Measurements from ENCODE around the gene CYP26B1. TPM values are rescaled to one million over a fixed set of nuclear protein-coding genes. Genes with fewer than 3 reads are reported as not detected.
A peak's percentile ranks its signal among the peaks of the same experiment; 100 is the strongest.

Gene CYP26B1
- total RNA-seq, 1 donor from 2014 or later, result 1,322 TPM

DNA sequence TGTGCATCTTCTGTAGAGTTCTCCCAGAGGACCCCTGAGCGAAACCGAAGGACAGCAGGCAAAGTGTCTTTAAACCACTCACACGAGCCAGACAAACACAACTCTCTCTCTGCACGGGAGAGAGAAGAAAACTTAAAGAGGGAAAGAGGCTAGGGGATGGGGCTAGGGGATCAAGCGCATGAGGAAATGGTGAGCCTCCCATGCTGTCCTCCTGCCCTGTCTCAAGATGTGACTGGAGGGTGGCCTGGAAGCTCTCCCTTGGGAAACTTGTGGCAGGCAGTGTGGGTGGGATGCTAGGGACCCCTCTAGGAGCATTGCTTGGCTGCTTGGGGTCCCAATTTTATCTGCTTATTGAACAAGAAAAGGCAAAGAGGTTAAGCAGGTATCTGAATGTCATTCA is 44.5 kb downstream of the CYP26B1 start:
- H3K4me1 Mint-ChIP-seq, result peaks cover 12% of the 10 kb centered on the region
- H3K36me3 Mint-ChIP-seq, result no peaks in the 10 kb centered on the region
- H3K4me3 Mint-ChIP-seq, result no peak overlapping the region
- no peaks in the 10 kb centered on the region for H3K9me3 Mint-ChIP-seq
- H3K27me3 Mint-ChIP-seq (ENCODE audit: low read depth), result no peaks in the 10 kb centered on the region
- no peak overlapping the region for H3K27ac Mint-ChIP-seq
- DNase-seq (ENCODE audit: low spot score in 2 of 2, unreplicated experiment in 2 of 2), result peak in 1 of 2 experiments; percentile 31
- TF ChIP-seq, protein P1, sequence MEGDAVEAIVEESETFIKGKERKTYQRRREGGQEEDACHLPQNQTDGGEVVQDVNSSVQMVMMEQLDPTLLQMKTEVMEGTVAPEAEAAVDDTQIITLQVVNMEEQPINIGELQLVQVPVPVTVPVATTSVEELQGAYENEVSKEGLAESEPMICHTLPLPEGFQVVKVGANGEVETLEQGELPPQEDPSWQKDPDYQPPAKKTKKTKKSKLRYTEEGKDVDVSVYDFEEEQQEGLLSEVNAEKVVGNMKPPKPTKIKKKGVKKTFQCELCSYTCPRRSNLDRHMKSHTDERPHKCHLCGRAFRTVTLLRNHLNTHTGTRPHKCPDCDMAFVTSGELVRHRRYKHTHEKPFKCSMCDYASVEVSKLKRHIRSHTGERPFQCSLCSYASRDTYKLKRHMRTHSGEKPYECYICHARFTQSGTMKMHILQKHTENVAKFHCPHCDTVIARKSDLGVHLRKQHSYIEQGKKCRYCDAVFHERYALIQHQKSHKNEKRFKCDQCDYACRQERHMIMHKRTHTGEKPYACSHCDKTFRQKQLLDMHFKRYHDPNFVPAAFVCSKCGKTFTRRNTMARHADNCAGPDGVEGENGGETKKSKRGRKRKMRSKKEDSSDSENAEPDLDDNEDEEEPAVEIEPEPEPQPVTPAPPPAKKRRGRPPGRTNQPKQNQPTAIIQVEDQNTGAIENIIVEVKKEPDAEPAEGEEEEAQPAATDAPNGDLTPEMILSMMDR (IDR thresholded peaks at IDR 0.05; ENCODE audit: unreplicated experiment), result no peak

DNA sequence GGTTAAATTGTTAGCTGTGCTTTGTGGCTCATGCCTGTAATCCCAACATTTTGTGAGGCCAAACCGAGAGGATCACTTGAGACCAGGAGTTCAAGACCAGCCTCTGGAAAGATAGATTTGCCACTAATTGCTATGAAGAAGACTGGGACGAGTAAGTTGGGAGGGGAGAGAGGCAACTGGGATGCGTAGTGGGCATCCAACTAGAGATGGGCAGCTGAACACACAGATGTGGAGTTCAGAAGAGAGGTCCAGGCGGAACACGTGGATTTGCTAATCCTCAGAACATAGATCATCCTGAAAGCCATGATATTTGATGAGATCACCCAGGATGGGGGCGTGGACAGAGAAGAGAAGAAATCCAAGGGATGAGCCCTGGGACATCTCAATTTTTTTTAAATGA is 48.7 kb downstream of the CYP26B1 start:
- Mint-ChIP-seq H3K4me3 (no peak overlapping the region), H3K27me3 (ENCODE audit: low read depth) (no peaks in the 10 kb centered on the region), H3K4me1 (peaks cover 11% of the 10 kb centered on the region), H3K36me3 (no peaks in the 10 kb centered on the region), H3K27ac (no peak overlapping the region), H3K9me3 (peaks cover 3% of the 10 kb centered on the region)
- DNase-seq (ENCODE audit: low spot score in 2 of 2, unreplicated experiment in 2 of 2), result no peak
- TF ChIP-seq, protein P1 (IDR thresholded peaks at IDR 0.05; ENCODE audit: unreplicated experiment), result no peak

DNA sequence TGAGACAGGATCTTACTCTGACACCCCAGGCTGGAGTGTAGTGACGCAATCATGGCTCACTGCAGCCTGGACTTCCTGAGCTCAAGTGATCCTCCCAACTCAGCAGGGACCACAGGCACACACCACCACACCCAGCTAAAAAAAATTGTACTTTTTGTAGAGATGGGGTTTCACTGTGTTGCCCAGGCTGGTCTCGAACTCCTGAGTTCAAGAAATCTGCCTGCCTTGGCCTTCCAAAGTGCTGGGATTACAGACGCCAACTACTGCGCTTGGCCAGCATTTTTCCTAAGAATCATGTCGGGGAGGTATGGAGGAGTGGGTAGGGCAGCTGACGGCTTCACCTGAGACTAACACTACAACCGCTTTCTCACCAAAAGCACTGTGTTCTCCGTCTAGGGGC is 50.4 kb downstream of the CYP26B1 start:
- H3K9me3 Mint-ChIP-seq, result peaks cover 3% of the 10 kb centered on the region

DNA sequence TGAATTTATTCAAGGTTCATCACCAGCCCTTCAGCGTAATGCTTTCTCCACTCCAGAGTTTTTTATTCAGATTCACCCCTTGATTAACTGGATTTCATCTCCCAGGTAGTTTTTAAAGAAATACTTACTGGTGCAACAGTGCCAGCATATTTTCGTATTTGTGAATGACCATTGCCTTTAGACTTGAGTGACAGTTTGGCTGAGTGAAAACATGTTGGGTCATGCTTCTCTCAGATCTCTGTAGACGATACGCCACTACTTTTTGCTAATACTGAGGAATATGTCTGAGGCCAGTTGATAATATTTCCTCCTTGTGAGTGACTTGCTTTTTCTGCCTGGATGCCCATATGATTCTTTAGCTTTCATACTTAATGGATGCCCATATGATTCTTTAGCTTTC is 51.5 kb downstream of the CYP26B1 start:
- no peaks in the 10 kb centered on the region for H3K27me3 Mint-ChIP-seq (ENCODE audit: low read depth)

More for the DNA sequence above, 50.4 kb downstream of the CYP26B1 start:
- Mint-ChIP-seq H3K4me3 (no peak overlapping the region), H3K27me3 (ENCODE audit: low read depth) (no peaks in the 10 kb centered on the region), H3K4me1 (no peaks in the 10 kb centered on the region), H3K36me3 (no peaks in the 10 kb centered on the region), H3K27ac (no peak overlapping the region)
- TF ChIP-seq, protein P1 (IDR thresholded peaks at IDR 0.05; ENCODE audit: unreplicated experiment), result no peak
- DNase-seq (ENCODE audit: low spot score in 2 of 2, unreplicated experiment in 2 of 2), result no peak

DNA sequence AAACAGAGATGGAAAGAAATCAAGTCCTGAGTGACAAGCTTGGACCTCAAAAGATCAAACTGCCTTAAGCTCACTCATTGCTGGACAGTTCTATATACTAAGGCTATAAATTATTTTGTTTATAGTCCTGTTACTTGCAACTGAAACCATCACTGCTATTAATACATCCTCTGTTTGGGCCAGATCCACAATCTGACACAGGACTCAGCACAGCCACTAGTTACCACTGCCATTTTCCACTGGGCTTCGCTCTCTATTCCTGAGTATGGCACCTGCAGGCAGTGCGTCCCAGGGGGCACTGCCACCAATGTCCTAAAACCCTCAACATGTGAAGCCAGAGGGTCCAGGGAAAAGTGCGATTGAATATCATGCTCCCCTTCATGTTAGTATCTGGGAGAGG is 52.3 kb downstream of the CYP26B1 start:
- Mint-ChIP-seq H3K27me3 (ENCODE audit: low read depth) (no peaks in the 10 kb centered on the region), H3K36me3 (no peaks in the 10 kb centered on the region), H3K4me1 (peaks cover 3% of the 10 kb centered on the region), H3K27ac (no peak overlapping the region), H3K9me3 (peaks cover 3% of the 10 kb centered on the region), H3K4me3 (no peak overlapping the region)
- no peak for DNase-seq (ENCODE audit: low spot score in 2 of 2, unreplicated experiment in 2 of 2)
- TF ChIP-seq, protein P1 (IDR thresholded peaks at IDR 0.05; ENCODE audit: unreplicated experiment), result no peak

More for the DNA sequence above, 51.5 kb downstream of the CYP26B1 start:
- H3K4me1 Mint-ChIP-seq, result peaks cover 3% of the 10 kb centered on the region
- DNase-seq (ENCODE audit: low spot score in 2 of 2, unreplicated experiment in 2 of 2), result no peak
- TF ChIP-seq, protein P1 (IDR thresholded peaks at IDR 0.05; ENCODE audit: unreplicated experiment), result no peak
- H3K27ac Mint-ChIP-seq, result no peak overlapping the region
- H3K9me3 Mint-ChIP-seq, result peaks cover 3% of the 10 kb centered on the region
- no peak overlapping the region for H3K4me3 Mint-ChIP-seq
- no peaks in the 10 kb centered on the region for H3K36me3 Mint-ChIP-seq

DNA sequence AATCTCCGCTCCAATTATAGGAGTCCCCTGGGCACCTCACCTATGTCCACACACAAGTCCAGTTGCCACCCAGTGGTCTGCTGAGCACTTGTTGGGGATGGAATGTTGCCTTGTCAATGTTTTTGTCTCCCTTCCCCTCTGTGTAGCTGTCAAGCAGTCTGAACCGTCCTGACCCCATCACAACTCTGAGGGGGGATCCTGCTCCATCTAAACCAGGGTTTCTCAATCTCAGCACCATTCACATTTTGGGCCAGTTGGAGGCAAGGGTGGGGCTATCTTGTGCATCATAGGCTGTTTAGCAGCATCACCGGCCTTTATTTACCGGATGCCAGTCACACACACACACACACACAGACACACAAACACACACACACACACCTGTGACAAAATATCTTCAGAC is 53.0 kb downstream of the CYP26B1 start:
- Mint-ChIP-seq H3K36me3 (no peaks in the 10 kb centered on the region), H3K9me3 (peaks cover 3% of the 10 kb centered on the region), H3K4me3 (no peak overlapping the region), H3K27me3 (ENCODE audit: low read depth) (no peaks in the 10 kb centered on the region), H3K27ac (no peak overlapping the region), H3K4me1 (peaks cover 3% of the 10 kb centered on the region)
- DNase-seq (ENCODE audit: low spot score in 2 of 2, unreplicated experiment in 2 of 2), result no peak
- TF ChIP-seq, protein P1 (IDR thresholded peaks at IDR 0.05; ENCODE audit: unreplicated experiment), result no peak

All from mesothelial cell of epicardium (in vitro differentiated cells).